Measurements from ENCODE around the gene SYP.

GRCh38 chrX:49174723-49175122 lies 25.3 kb downstream of the SYP start:
- TF ChIP-seq POLR2A (IDR thresholded peaks at IDR 0.05) (no peak), CTCF (IDR thresholded peaks at IDR 0.05) (no peak)

Data from testis (tissue), 2 donors.